ENCODE measurements around the gene HSPE1. TPM values are rescaled to one million over a fixed set of nuclear protein-coding genes. Genes with fewer than 3 reads are reported as not detected.

HSPE1 gene
- total and polyA plus RNA-seq, 2 of the 8 experiments (the other 6 are each of a cell fraction or from before 2014, with no cell fraction given): 206 to 377 TPM

DNA sequence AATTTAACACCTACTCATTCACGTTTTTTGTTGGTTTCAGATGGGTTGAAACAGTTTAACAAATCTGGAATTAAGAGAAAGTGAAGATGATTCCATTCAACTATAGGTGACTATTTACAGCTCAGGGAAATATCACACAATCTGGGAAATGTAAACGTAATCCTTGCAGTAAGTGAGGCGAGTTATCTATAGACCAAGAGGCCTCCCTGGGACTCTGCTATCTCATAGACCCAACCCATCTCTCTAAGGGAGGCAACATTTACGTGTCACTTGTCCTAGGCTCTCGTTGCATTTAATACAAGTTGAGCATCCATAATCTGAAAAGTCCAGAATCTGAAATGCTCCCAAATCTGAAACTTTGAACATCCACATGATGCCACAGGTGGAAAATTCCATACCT lies 13.7 kb downstream of the HSPE1 start (continued):
- TF ChIP-seq, protein P1, sequence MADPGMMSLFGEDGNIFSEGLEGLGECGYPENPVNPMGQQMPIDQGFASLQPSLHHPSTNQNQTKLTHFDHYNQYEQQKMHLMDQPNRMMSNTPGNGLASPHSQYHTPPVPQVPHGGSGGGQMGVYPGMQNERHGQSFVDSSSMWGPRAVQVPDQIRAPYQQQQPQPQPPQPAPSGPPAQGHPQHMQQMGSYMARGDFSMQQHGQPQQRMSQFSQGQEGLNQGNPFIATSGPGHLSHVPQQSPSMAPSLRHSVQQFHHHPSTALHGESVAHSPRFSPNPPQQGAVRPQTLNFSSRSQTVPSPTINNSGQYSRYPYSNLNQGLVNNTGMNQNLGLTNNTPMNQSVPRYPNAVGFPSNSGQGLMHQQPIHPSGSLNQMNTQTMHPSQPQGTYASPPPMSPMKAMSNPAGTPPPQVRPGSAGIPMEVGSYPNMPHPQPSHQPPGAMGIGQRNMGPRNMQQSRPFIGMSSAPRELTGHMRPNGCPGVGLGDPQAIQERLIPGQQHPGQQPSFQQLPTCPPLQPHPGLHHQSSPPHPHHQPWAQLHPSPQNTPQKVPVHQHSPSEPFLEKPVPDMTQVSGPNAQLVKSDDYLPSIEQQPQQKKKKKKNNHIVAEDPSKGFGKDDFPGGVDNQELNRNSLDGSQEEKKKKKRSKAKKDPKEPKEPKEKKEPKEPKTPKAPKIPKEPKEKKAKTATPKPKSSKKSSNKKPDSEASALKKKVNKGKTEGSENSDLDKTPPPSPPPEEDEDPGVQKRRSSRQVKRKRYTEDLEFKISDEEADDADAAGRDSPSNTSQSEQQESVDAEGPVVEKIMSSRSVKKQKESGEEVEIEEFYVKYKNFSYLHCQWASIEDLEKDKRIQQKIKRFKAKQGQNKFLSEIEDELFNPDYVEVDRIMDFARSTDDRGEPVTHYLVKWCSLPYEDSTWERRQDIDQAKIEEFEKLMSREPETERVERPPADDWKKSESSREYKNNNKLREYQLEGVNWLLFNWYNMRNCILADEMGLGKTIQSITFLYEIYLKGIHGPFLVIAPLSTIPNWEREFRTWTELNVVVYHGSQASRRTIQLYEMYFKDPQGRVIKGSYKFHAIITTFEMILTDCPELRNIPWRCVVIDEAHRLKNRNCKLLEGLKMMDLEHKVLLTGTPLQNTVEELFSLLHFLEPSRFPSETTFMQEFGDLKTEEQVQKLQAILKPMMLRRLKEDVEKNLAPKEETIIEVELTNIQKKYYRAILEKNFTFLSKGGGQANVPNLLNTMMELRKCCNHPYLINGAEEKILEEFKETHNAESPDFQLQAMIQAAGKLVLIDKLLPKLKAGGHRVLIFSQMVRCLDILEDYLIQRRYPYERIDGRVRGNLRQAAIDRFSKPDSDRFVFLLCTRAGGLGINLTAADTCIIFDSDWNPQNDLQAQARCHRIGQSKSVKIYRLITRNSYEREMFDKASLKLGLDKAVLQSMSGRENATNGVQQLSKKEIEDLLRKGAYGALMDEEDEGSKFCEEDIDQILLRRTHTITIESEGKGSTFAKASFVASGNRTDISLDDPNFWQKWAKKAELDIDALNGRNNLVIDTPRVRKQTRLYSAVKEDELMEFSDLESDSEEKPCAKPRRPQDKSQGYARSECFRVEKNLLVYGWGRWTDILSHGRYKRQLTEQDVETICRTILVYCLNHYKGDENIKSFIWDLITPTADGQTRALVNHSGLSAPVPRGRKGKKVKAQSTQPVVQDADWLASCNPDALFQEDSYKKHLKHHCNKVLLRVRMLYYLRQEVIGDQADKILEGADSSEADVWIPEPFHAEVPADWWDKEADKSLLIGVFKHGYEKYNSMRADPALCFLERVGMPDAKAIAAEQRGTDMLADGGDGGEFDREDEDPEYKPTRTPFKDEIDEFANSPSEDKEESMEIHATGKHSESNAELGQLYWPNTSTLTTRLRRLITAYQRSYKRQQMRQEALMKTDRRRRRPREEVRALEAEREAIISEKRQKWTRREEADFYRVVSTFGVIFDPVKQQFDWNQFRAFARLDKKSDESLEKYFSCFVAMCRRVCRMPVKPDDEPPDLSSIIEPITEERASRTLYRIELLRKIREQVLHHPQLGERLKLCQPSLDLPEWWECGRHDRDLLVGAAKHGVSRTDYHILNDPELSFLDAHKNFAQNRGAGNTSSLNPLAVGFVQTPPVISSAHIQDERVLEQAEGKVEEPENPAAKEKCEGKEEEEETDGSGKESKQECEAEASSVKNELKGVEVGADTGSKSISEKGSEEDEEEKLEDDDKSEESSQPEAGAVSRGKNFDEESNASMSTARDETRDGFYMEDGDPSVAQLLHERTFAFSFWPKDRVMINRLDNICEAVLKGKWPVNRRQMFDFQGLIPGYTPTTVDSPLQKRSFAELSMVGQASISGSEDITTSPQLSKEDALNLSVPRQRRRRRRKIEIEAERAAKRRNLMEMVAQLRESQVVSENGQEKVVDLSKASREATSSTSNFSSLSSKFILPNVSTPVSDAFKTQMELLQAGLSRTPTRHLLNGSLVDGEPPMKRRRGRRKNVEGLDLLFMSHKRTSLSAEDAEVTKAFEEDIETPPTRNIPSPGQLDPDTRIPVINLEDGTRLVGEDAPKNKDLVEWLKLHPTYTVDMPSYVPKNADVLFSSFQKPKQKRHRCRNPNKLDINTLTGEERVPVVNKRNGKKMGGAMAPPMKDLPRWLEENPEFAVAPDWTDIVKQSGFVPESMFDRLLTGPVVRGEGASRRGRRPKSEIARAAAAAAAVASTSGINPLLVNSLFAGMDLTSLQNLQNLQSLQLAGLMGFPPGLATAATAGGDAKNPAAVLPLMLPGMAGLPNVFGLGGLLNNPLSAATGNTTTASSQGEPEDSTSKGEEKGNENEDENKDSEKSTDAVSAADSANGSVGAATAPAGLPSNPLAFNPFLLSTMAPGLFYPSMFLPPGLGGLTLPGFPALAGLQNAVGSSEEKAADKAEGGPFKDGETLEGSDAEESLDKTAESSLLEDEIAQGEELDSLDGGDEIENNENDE (IDR thresholded peaks at IDR 0.05; ENCODE audit: insufficient replicate concordance, low read length): no peak
- no peak for TF ChIP-seq PHF8 (conservative IDR thresholded peaks at IDR 0.05; ENCODE audit: low read depth, low read length)
- TF ChIP-seq POU5F1 (IDR thresholded peaks at IDR 0.05; ENCODE audit: low read depth, low read length): no peak
- no peak for TF ChIP-seq EGR1 (IDR thresholded peaks at IDR 0.05; ENCODE audit: borderline replicate concordance, low read depth, low read length)
- TF ChIP-seq JUND (IDR thresholded peaks at IDR 0.05; ENCODE audit: low read length): no peak
- TF ChIP-seq POLR2AphosphoS5 (IDR thresholded peaks at IDR 0.05; ENCODE audit: low read depth, low read length): no peak
- no peak for TF ChIP-seq TAF7 (optimal IDR thresholded peaks at IDR 0.05; ENCODE audit: borderline replicate concordance, low read depth, low read length)
- TF ChIP-seq KDM4A (IDR thresholded peaks at IDR 0.05; ENCODE audit: low read depth, low read length, severe bottlenecking): no peak
- TF ChIP-seq CTBP2 (IDR thresholded peaks at IDR 0.05; ENCODE audit: borderline replicate concordance, insufficient read depth, insufficient read length, low read length): no peak
- TF ChIP-seq, protein P2, sequence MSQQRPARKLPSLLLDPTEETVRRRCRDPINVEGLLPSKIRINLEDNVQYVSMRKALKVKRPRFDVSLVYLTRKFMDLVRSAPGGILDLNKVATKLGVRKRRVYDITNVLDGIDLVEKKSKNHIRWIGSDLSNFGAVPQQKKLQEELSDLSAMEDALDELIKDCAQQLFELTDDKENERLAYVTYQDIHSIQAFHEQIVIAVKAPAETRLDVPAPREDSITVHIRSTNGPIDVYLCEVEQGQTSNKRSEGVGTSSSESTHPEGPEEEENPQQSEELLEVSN (IDR thresholded peaks at IDR 0.05): no peak
- TF ChIP-seq CEBPB (IDR thresholded peaks at IDR 0.05; ENCODE audit: low read depth, low read length): no peak
- no peak for TF ChIP-seq BACH1 (IDR thresholded peaks at IDR 0.05; ENCODE audit: low read length)
